ENCODE measurements around the gene NDUFS2. TPM values are rescaled to one million over a fixed set of nuclear protein-coding genes. Genes with fewer than 3 reads are reported as not detected.
A peak's percentile ranks its signal among the peaks of the same experiment; 100 is the strongest.

The NDUFS2 gene
- total and polyA plus RNA-seq, 2 experiments from 2014 or later: 104 to 135 TPM

DNA sequence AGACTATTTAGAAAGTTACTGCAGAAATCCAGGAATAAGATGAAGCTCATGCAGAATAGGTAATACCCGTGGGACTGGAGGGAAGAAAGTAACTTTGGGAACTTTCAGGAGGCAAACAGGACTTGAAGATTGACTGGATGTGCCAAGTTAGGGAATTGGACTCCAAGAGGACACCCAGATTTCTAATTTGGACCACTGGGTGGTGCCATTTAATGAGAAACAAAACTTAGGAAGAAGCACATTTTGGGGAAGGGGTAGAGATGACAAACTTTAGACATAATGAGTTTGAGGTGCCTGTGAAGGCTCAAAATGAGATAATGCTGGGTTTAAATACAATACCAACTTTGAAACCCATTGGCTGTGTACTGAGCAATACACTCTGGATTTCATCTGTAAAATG, 21.5 kb upstream of the NDUFS2 start:
- Histone ChIP-seq H3K27me3 (replicated peaks; ENCODE audit: insufficient read depth) (no peaks in the 10 kb centered on the region), H3K27ac (no peak overlapping the region), H3K9me2 (ENCODE audit: insufficient read depth) (no peaks in the 10 kb centered on the region), H2AFZ (no peak overlapping the region), H3K79me2 (ENCODE audit: insufficient read depth) (peaks cover 17% of the 10 kb centered on the region), H3F3A (ENCODE audit: insufficient read depth) (peaks cover 21% of the 10 kb centered on the region; the same call in 1 of the 2 replicates), H3K9ac (no peak overlapping the region), H3K36me3 (ENCODE audit: low read depth) (no peaks in the 10 kb centered on the region), H3K4me3 (no peak overlapping the region), H4K20me1 (ENCODE audit: insufficient read depth) (no peaks in the 10 kb centered on the region), H3K4me2 (ENCODE audit: unreplicated experiment) (no peak overlapping the region), H3K4me1 (ENCODE audit: insufficient read depth) (peaks cover 22% of the 10 kb centered on the region), H3K9me3 (ENCODE audit: low read depth) (no peaks in the 10 kb centered on the region)
- in situ Hi-C loops (cut with MboI): no loop called here
- DNase-seq: peak; percentile 47
- no peak for TF ChIP-seq EZH2 (IDR thresholded peaks at IDR 0.05; ENCODE audit: insufficient read depth, poor library complexity, severe bottlenecking)
- TF ChIP-seq EZH2phosphoT487 (IDR thresholded peaks at IDR 0.05; ENCODE audit: insufficient read depth, low read depth): no peak
- 13 to 29% methylated on average over 1 of the region's 1 CpG for WGBS, 2 experiments (ENCODE audit: low coverage in 1 of 2, low lambda C conversion rate in 2 of 2, missing lambda C conversion rate in 2 of 2)

DNA sequence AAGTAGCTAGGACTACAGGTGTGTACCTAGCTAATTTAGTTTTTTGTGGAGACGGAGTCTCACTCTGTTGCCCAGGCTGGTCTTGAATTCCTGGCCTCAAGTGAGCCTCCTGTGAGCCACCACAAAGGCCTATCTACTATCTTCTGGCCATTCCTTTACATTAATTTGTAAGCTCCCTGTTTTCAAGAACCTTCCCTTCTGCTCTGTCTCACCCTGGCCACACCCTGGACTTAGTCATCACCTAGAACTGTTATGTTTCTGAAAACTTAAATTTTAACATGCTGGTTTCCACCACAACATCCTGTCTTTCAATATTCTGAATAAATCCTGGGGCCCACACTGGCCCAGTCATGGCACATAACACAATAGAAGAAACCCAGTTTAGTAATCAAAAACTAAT, 20.0 kb upstream of the NDUFS2 start:
- TF ChIP-seq EZH2 (IDR thresholded peaks at IDR 0.05; ENCODE audit: insufficient read depth, poor library complexity, severe bottlenecking): no peak
- no peak for TF ChIP-seq EZH2phosphoT487 (IDR thresholded peaks at IDR 0.05; ENCODE audit: insufficient read depth, low read depth)
- no peaks in the 10 kb centered on the region for H3K9me3 ChIP-seq (ENCODE audit: low read depth)
- H3F3A ChIP-seq (ENCODE audit: insufficient read depth): peaks cover 18% of the 10 kb centered on the region; the same call in 1 of the 2 replicates
- peak overlapping the region; percentile 56 for H3K9ac ChIP-seq
- peaks cover 1% of the 10 kb centered on the region for H3K79me2 ChIP-seq (ENCODE audit: insufficient read depth)
- H3K4me1 ChIP-seq (ENCODE audit: insufficient read depth): peaks cover 26% of the 10 kb centered on the region
- no peaks in the 10 kb centered on the region for H3K36me3 ChIP-seq (ENCODE audit: low read depth)
- H2AFZ ChIP-seq: peak overlapping the region; percentile 38
- H3K27me3 ChIP-seq (replicated peaks; ENCODE audit: insufficient read depth): no peaks in the 10 kb centered on the region
- WGBS, 2 experiments (ENCODE audit: low coverage in 1 of 2, low lambda C conversion rate in 2 of 2, missing lambda C conversion rate in 2 of 2): 87 to 91% methylated on average over 1 of the region's 1 CpG
- peak overlapping the region; percentile 71 for H3K4me2 ChIP-seq (ENCODE audit: unreplicated experiment)
- no peaks in the 10 kb centered on the region for H4K20me1 ChIP-seq (ENCODE audit: insufficient read depth)
- peak overlapping the region; percentile 85 for H3K27ac ChIP-seq
- peak; percentile 84 for DNase-seq
- H3K9me2 ChIP-seq (ENCODE audit: insufficient read depth): no peaks in the 10 kb centered on the region
- H3K4me3 ChIP-seq: peak overlapping the region; percentile 13
- in situ Hi-C loops (cut with MboI): no loop called here

- Histone ChIP-seq H3K79me2 (ENCODE audit: insufficient read depth) (no peaks in the 10 kb centered on the region), H4K20me1 (ENCODE audit: insufficient read depth) (no peaks in the 10 kb centered on the region), H3K27me3 (replicated peaks; ENCODE audit: insufficient read depth) (no peaks in the 10 kb centered on the region), H3K4me3 (no peak overlapping the region), H3K9ac (no peak overlapping the region), H3K4me2 (ENCODE audit: unreplicated experiment) (peak overlapping the region; percentile 11), H3K36me3 (ENCODE audit: low read depth) (no peaks in the 10 kb centered on the region), H3K9me3 (ENCODE audit: low read depth) (no peaks in the 10 kb centered on the region), H3K9me2 (ENCODE audit: insufficient read depth) (no peaks in the 10 kb centered on the region), H3K4me1 (ENCODE audit: insufficient read depth) (peaks cover 43% of the 10 kb centered on the region), H3F3A (ENCODE audit: insufficient read depth) (peaks cover 32% of the 10 kb centered on the region), H3K27ac (peak overlapping the region; percentile 49), H2AFZ (peak overlapping the region; percentile 54)
- in situ Hi-C loops (cut with MboI): no loop called here
- TF ChIP-seq EZH2 (IDR thresholded peaks at IDR 0.05; ENCODE audit: insufficient read depth, poor library complexity, severe bottlenecking) (no peak), EZH2phosphoT487 (IDR thresholded peaks at IDR 0.05; ENCODE audit: insufficient read depth, low read depth) (no peak)
- 0 to 3% methylated on average over 3 of the region's 3 CpGs for WGBS, 2 experiments (ENCODE audit: low coverage in 1 of 2, low lambda C conversion rate in 2 of 2, missing lambda C conversion rate in 2 of 2)
- DNase-seq: peak; percentile 61
Observed at GRCh38 chr1:161185282-161185682, 16.9 kb upstream of the NDUFS2 start.

- no peak for DNase-seq
- WGBS, 2 experiments (ENCODE audit: low coverage in 1 of 2, low lambda C conversion rate in 2 of 2, missing lambda C conversion rate in 2 of 2): 5 to 15% methylated on average over 2 of the region's 2 CpGs
- H2AFZ ChIP-seq: peak overlapping the region; percentile 54
- H4K20me1 ChIP-seq (ENCODE audit: insufficient read depth): no peaks in the 10 kb centered on the region
- H3K9me3 ChIP-seq (ENCODE audit: low read depth): no peaks in the 10 kb centered on the region
- H3K9me2 ChIP-seq (ENCODE audit: insufficient read depth): no peaks in the 10 kb centered on the region
- H3K27ac ChIP-seq: peak overlapping the region; percentile 49
- no peak for TF ChIP-seq EZH2 (IDR thresholded peaks at IDR 0.05; ENCODE audit: insufficient read depth, poor library complexity, severe bottlenecking)
- TF ChIP-seq EZH2phosphoT487 (IDR thresholded peaks at IDR 0.05; ENCODE audit: insufficient read depth, low read depth): no peak
- H3K4me3 ChIP-seq: no peak overlapping the region
- H3K4me2 ChIP-seq (ENCODE audit: unreplicated experiment): peak overlapping the region; percentile 11
- H3K27me3 ChIP-seq (replicated peaks; ENCODE audit: insufficient read depth): no peaks in the 10 kb centered on the region
- H3K79me2 ChIP-seq (ENCODE audit: insufficient read depth): no peaks in the 10 kb centered on the region
- H3K36me3 ChIP-seq (ENCODE audit: low read depth): no peaks in the 10 kb centered on the region
- in situ Hi-C loops (cut with MboI): no loop called here
- peaks cover 43% of the 10 kb centered on the region for H3K4me1 ChIP-seq (ENCODE audit: insufficient read depth)
- peaks cover 37% of the 10 kb centered on the region for H3F3A ChIP-seq (ENCODE audit: insufficient read depth)
- no peak overlapping the region for H3K9ac ChIP-seq
Observed at GRCh38 chr1:161185732-161186311, 16.3 kb upstream of the NDUFS2 start.
